ENCODE data around the gene TEKT3.

The TEKT3 gene

DNA sequence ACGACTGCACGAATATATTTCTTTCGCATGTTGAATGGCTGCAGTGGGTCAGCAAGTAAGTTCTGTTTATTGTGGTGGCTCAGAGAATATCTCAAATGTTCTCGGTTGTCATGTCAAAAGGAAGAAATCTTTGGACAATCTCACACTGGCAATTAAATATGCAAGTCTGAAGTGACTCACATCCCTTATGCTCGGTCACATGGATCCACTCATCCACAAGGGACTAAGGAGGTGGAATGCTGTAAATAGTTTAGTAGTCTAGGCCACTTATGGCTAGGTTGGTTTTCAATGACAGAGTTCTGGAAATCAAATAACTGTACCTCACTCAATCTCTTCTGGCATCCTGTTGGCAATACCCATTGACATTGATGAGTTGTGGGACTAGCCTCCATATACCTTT is 43.2 kb downstream of the TEKT3 start:
- TF ChIP-seq EGR1 (IDR thresholded peaks at IDR 0.05) (no peak), EP300 (IDR thresholded peaks at IDR 0.05; ENCODE audit: borderline replicate concordance) (no peak), CEBPB (IDR thresholded peaks at IDR 0.05) (no peak), TEAD4 (IDR thresholded peaks at IDR 0.05) (no peak), ZBTB7A (IDR thresholded peaks at IDR 0.05; ENCODE audit: low read depth) (no peak), YY1 (IDR thresholded peaks at IDR 0.05; ENCODE audit: low read depth) (no peak), NFIC (IDR thresholded peaks at IDR 0.05) (no peak)
- TF ChIP-seq, protein P1, sequence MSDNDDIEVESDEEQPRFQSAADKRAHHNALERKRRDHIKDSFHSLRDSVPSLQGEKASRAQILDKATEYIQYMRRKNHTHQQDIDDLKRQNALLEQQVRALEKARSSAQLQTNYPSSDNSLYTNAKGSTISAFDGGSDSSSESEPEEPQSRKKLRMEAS (IDR thresholded peaks at IDR 0.05), result no peak
- TF ChIP-seq, protein P2, sequence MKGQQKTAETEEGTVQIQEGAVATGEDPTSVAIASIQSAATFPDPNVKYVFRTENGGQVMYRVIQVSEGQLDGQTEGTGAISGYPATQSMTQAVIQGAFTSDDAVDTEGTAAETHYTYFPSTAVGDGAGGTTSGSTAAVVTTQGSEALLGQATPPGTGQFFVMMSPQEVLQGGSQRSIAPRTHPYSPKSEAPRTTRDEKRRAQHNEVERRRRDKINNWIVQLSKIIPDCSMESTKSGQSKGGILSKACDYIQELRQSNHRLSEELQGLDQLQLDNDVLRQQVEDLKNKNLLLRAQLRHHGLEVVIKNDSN (IDR thresholded peaks at IDR 0.05), result no peak
- TF ChIP-seq, protein P3, sequence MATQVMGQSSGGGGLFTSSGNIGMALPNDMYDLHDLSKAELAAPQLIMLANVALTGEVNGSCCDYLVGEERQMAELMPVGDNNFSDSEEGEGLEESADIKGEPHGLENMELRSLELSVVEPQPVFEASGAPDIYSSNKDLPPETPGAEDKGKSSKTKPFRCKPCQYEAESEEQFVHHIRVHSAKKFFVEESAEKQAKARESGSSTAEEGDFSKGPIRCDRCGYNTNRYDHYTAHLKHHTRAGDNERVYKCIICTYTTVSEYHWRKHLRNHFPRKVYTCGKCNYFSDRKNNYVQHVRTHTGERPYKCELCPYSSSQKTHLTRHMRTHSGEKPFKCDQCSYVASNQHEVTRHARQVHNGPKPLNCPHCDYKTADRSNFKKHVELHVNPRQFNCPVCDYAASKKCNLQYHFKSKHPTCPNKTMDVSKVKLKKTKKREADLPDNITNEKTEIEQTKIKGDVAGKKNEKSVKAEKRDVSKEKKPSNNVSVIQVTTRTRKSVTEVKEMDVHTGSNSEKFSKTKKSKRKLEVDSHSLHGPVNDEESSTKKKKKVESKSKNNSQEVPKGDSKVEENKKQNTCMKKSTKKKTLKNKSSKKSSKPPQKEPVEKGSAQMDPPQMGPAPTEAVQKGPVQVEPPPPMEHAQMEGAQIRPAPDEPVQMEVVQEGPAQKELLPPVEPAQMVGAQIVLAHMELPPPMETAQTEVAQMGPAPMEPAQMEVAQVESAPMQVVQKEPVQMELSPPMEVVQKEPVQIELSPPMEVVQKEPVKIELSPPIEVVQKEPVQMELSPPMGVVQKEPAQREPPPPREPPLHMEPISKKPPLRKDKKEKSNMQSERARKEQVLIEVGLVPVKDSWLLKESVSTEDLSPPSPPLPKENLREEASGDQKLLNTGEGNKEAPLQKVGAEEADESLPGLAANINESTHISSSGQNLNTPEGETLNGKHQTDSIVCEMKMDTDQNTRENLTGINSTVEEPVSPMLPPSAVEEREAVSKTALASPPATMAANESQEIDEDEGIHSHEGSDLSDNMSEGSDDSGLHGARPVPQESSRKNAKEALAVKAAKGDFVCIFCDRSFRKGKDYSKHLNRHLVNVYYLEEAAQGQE (IDR thresholded peaks at IDR 0.05; ENCODE audit: low read depth), result no peak

DNA sequence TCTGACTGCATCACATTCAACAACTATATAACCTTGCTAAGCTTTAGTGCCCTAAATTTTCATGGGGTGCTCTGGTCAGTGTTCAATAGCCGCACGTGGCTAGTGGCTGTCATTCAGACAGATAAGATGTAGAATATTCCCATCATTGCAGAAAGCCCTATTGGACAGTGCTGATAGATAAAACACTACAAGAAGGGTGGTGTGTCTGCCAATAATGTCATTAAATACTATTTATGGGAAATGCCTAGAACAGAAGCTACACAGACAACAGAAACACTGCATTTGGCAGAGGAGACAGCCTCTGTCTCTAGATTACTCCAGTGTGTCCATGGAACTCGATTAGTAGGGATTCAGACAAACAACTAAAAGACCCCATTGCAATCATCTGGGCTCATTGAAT is 47.8 kb downstream of the TEKT3 start:
- TF ChIP-seq RAD21 (IDR thresholded peaks at IDR 0.05; ENCODE audit: low read depth) (no peak), TEAD4 (IDR thresholded peaks at IDR 0.05) (no peak), TAF1 (IDR thresholded peaks at IDR 0.05; ENCODE audit: low read depth) (no peak), ZBTB7A (IDR thresholded peaks at IDR 0.05; ENCODE audit: low read depth) (no peak), CEBPB (IDR thresholded peaks at IDR 0.05) (no peak), TCF12 (IDR thresholded peaks at IDR 0.05; ENCODE audit: low read depth) (no peak), EP300 (IDR thresholded peaks at IDR 0.05; ENCODE audit: borderline replicate concordance) (no peak), FOXM1 (IDR thresholded peaks at IDR 0.05; ENCODE audit: borderline replicate concordance, low read depth) (no peak)
- TF ChIP-seq, protein P3 (IDR thresholded peaks at IDR 0.05; ENCODE audit: low read depth), result no peak
- TF ChIP-seq, protein P2 (IDR thresholded peaks at IDR 0.05), result no peak

DNA sequence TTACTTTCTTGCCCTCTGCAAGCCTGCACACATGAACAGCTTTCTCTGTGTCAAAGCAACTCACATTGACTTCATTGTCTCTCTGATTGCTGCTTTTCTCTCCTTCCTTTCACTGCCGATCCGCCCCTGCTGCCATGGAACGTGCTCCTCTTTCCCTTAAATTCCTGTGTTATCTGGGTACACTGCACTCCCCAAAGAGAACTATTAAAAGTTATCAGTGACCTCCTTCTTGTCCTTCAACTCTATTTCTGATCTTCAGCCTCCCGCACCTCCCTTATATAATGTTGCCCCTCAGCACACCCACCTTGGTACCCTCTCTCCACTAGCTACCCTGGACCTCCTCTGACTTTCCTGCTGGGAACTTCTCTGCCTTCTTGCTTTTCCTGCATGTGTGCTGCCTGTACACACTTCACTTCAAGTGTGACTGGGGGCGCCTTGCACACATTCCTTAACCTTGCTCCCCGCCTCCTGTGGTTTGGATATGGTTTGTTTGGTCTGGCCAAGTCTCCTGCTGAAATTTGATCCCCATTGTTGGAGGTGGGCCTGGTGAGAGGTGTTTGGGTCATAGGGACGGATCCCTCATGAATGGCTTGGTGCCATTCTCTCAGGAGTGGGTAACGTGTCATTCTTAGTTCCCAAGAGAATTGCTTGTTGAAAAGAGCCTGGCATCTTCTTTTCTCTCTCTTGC is 49.6 kb downstream of the TEKT3 start:
- peak; percentile 70 for TF ChIP-seq NFIC (IDR thresholded peaks at IDR 0.05)
- peak; percentile 6; the same call in 1 of the 2 replicates for TF ChIP-seq RAD21 (IDR thresholded peaks at IDR 0.05; ENCODE audit: low read depth)
- TF ChIP-seq TAF1 (IDR thresholded peaks at IDR 0.05; ENCODE audit: low read depth), result no peak
- TF ChIP-seq YY1 (IDR thresholded peaks at IDR 0.05; ENCODE audit: low read depth), result no peak
- TF ChIP-seq, protein P2 (IDR thresholded peaks at IDR 0.05), result no peak
- TF ChIP-seq, protein P1 (IDR thresholded peaks at IDR 0.05), result no peak
- TF ChIP-seq EGR1 (IDR thresholded peaks at IDR 0.05), result no peak
- TF ChIP-seq EP300 (IDR thresholded peaks at IDR 0.05; ENCODE audit: borderline replicate concordance), result no peak
- TF ChIP-seq, protein P3 (IDR thresholded peaks at IDR 0.05; ENCODE audit: low read depth), result no peak
- no peak for TF ChIP-seq TCF12 (IDR thresholded peaks at IDR 0.05; ENCODE audit: low read depth)
- no peak for TF ChIP-seq FOXM1 (IDR thresholded peaks at IDR 0.05; ENCODE audit: borderline replicate concordance, low read depth)
- no peak for TF ChIP-seq ZBTB7A (IDR thresholded peaks at IDR 0.05; ENCODE audit: low read depth)
- no peak for TF ChIP-seq CREB1 (IDR thresholded peaks at IDR 0.05; ENCODE audit: low read depth)
- TF ChIP-seq TEAD4 (IDR thresholded peaks at IDR 0.05), result peak; percentile 58; the same call in 1 of the 2 replicates
- TF ChIP-seq CEBPB (IDR thresholded peaks at IDR 0.05), result no peak

DNA sequence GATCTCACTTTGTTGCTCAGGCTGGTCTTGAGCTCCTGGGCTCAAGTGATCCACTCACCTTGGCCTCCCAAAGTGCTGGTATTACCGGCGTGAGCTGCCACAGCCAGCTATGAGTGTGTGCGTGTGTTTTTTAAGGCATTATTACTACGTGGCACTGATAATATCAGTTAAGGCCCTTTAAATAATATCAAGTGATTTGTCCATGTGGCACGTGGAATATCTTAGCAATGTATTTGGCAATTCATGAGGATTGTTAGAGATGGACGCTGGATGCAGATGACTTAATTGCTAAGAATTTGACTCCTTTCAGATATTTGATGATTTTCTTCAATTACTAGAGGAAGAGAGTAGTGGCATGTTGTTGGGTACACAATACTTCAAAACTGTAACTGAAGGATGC is 50.8 kb downstream of the TEKT3 start:
- TF ChIP-seq FOXM1 (IDR thresholded peaks at IDR 0.05; ENCODE audit: borderline replicate concordance, low read depth), result no peak

Measured in Ishikawa (cell line).